HCT116 (cell line): ENCODE data around the gene GPAT2.
"Not testable (repeated sequence)": the region's sequence is repeated elsewhere in the genome, so short reads cannot be mapped to it uniquely, and the experiment has no call there.

Source experiments
- CEBPB ChIP-seq: IDR thresholded peaks from 2 replicates; pipeline ENCODE4 v1.6.1; 2012; ENCODE audit warnings: low read depth
- EZH2 ChIP-seq: fragments of 200-600 bp; sonication (generic); IDR thresholded peaks from 2 replicates; pipeline ENCODE4 v1.6.1; 2017; ENCODE audit warnings: antibody characterized with exemption, mixed run types
- EZH2phosphoT487 ChIP-seq: fragments of 200-600 bp; IDR thresholded peaks from 2 replicates; pipeline ENCODE4 v1.6.1; 2018; ENCODE audit warnings: antibody characterized with exemption, borderline replicate concordance
- FOSL1 ChIP-seq: IDR thresholded peaks from 2 replicates; pipeline ENCODE4 v1.6.1; 2012; ENCODE audit warnings: low read depth
- JUND ChIP-seq: IDR thresholded peaks from 2 replicates; pipeline ENCODE4 v1.6.1; 2012
- POLR2A ChIP-seq: IDR thresholded peaks from 2 replicates; pipeline ENCODE4 v1.7.0; 2011; ENCODE audit warnings: borderline replicate concordance; ENCODE audit not compliant: insufficient read depth, insufficient read length; ENCODE audit errors: extremely low read depth
- POLR2AphosphoS5 ChIP-seq: IDR thresholded peaks from 2 replicates; pipeline ENCODE4 v1.6.1; 2011; ENCODE audit warnings: mild to moderate bottlenecking, low read depth, low read length, moderate library complexity
- RAD21 ChIP-seq: IDR thresholded peaks from 2 replicates; pipeline ENCODE4 v1.6.1; 2012; ENCODE audit warnings: low read depth, mild to moderate bottlenecking
- SIN3A ChIP-seq: IDR thresholded peaks from 2 replicates; pipeline ENCODE4 v1.6.1; 2012; ENCODE audit warnings: low read depth
- SP1 ChIP-seq: IDR thresholded peaks from 2 replicates; pipeline ENCODE4 v1.6.1; 2012; ENCODE audit warnings: low read depth
- TCF7L2 ChIP-seq: IDR thresholded peaks from 2 replicates; pipeline ENCODE4 v1.7.0; 2011; ENCODE audit warnings: borderline replicate concordance, inconsistent platforms; ENCODE audit not compliant: insufficient read depth, insufficient read length; ENCODE audit errors: extremely low read depth
- ZNF274 ChIP-seq: fragments of 200-500 bp; sonication (Bioruptor generic); IDR thresholded peaks from 2 replicates; pipeline ENCODE4 v1.6.1; 2014; ENCODE audit warnings: mild to moderate bottlenecking, low read depth, low read length, inconsistent platforms
- TF ChIP-seq, protein P1 (sequence below), 3 experiments: fragments of 200-600 bp in 1 of 3; sonication (generic) in 1 of 3; IDR thresholded peaks in 2 of 3; conservative IDR thresholded peaks in 1 of 3; 2 replicates each; pipeline ENCODE4 v1.5.1; 2012 to 2017; ENCODE audit warnings: low read depth in 2 of 3, low read length in 2 of 3, antibody characterized with exemption in 1 of 3, borderline replicate concordance in 1 of 3, control low read depth in 1 of 3, mild to moderate bottlenecking in 1 of 3, mixed read lengths in 1 of 3, mixed run types in 1 of 3, moderate library complexity in 1 of 3; ENCODE audit not compliant: insufficient read depth in 1 of 3
- TF ChIP-seq, protein P2 (sequence below): IDR thresholded peaks from 2 replicates; pipeline ENCODE4 v1.6.1; 2011; ENCODE audit warnings: mild to moderate bottlenecking, low read length, moderate library complexity; ENCODE audit not compliant: insufficient replicate concordance; ENCODE audit errors: extremely low read depth

DNA sequence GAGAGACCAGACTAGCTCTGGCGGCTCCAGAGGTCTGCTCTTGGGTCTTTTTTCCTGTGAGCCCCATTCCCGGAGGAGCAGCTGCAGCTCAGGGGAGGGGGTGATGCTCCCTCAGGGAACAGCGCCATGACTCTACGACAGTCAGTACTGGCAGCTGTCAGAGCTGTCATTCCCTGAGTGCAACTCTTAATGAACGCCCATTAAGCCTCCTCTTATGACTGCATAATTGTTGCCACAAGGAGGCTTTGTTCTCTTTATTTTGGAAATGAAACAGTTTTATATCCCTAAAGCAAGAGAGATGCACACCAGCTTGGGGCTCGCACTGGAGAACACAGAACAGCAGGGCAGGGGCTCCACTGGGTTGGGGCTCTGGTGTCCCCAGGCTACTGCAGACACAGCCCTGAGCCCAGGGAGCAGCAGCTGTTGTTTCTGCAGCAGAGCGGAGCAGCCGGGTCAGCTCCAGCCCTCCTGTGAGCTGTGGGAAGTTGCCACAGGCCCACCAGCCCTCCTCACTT lies 37.3 kb upstream of the GPAT2 start:
- TF ChIP-seq POLR2A, FOSL1, TCF7L2, SP1, POLR2AphosphoS5, RAD21, JUND, EZH2, ZNF274, SIN3A, CEBPB, EZH2phosphoT487: not testable (repeated sequence)
- TF ChIP-seq, protein P1, sequence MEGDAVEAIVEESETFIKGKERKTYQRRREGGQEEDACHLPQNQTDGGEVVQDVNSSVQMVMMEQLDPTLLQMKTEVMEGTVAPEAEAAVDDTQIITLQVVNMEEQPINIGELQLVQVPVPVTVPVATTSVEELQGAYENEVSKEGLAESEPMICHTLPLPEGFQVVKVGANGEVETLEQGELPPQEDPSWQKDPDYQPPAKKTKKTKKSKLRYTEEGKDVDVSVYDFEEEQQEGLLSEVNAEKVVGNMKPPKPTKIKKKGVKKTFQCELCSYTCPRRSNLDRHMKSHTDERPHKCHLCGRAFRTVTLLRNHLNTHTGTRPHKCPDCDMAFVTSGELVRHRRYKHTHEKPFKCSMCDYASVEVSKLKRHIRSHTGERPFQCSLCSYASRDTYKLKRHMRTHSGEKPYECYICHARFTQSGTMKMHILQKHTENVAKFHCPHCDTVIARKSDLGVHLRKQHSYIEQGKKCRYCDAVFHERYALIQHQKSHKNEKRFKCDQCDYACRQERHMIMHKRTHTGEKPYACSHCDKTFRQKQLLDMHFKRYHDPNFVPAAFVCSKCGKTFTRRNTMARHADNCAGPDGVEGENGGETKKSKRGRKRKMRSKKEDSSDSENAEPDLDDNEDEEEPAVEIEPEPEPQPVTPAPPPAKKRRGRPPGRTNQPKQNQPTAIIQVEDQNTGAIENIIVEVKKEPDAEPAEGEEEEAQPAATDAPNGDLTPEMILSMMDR (IDR thresholded peaks at IDR 0.05 in 2 of 3, conservative IDR thresholded peaks at IDR 0.05 in 1 of 3; ENCODE audit: borderline replicate concordance in 1 of 3, insufficient read depth in 1 of 3, low read depth in 2 of 3, low read length in 2 of 3), result not testable (repeated sequence)
- TF ChIP-seq, protein P2, sequence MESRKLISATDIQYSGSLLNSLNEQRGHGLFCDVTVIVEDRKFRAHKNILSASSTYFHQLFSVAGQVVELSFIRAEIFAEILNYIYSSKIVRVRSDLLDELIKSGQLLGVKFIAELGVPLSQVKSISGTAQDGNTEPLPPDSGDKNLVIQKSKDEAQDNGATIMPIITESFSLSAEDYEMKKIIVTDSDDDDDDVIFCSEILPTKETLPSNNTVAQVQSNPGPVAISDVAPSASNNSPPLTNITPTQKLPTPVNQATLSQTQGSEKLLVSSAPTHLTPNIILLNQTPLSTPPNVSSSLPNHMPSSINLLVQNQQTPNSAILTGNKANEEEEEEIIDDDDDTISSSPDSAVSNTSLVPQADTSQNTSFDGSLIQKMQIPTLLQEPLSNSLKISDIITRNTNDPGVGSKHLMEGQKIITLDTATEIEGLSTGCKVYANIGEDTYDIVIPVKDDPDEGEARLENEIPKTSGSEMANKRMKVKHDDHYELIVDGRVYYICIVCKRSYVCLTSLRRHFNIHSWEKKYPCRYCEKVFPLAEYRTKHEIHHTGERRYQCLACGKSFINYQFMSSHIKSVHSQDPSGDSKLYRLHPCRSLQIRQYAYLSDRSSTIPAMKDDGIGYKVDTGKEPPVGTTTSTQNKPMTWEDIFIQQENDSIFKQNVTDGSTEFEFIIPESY, result not testable (repeated sequence)
